Liver (tissue), 9 donors: ENCODE results near the gene TMEM120B. TPM values are rescaled to one million over a fixed set of nuclear protein-coding genes. Genes with fewer than 3 reads are reported as not detected.

ENCODE experiments used
- DNase-seq: peaks from one replicate; pipeline ENCODE4 v3.0.0-alpha.2; 2017; ENCODE audit warnings: low spot score
- H3K27ac ChIP-seq, 2 donors: one replicate each; pipeline ENCODE4 v1.7.0; 2013; ENCODE audit warnings: inconsistent platforms in 2 of 2, low read length in 2 of 2, control low read depth in 1 of 2, low read depth in 1 of 2, mild to moderate bottlenecking in 1 of 2
- H3K27me3 ChIP-seq, 4 donors: one replicate each; pipeline versions ENCODE4 v1.6.1 to v1.7.0; 2013; ENCODE audit warnings: low read length in 3 of 4, inconsistent platforms in 1 of 4, mild to moderate bottlenecking in 1 of 4, moderate library complexity in 1 of 4; ENCODE audit not compliant: control insufficient read depth in 4 of 4, insufficient read depth in 4 of 4
- H3K36me3 ChIP-seq, 4 donors: one replicate each; pipeline versions ENCODE4 v1.6.1 to v1.7.0; 2013; ENCODE audit warnings: low read length in 3 of 4, mild to moderate bottlenecking in 3 of 4, low read depth in 1 of 4, moderate library complexity in 1 of 4; ENCODE audit not compliant: control insufficient read depth in 4 of 4, insufficient read depth in 3 of 4
- H3K4me1 ChIP-seq, 4 donors: one replicate each; pipeline versions ENCODE4 v1.6.1 to v1.7.0; 2013; ENCODE audit warnings: low read length in 3 of 4, mild to moderate bottlenecking in 3 of 4, moderate library complexity in 1 of 4; ENCODE audit not compliant: control insufficient read depth in 4 of 4, insufficient read depth in 4 of 4
- H3K4me3 ChIP-seq, 3 donors: one replicate each; pipeline versions ENCODE4 v1.6.1 to v1.7.0; 2013; ENCODE audit warnings: low read length in 3 of 3, control low read depth in 1 of 3, low read depth in 1 of 3, mild to moderate bottlenecking in 1 of 3
- H3K9ac ChIP-seq, 2 donors: one replicate each; pipeline ENCODE4 v1.7.0; 2013; ENCODE audit warnings: low read length in 2 of 2, mild to moderate bottlenecking in 2 of 2, moderate library complexity in 2 of 2, control low read depth in 1 of 2, low read depth in 1 of 2
- H3K9me3 ChIP-seq, 4 donors: one replicate each; pipeline versions ENCODE4 v1.6.1 to v1.7.0; 2013; ENCODE audit warnings: low read length in 3 of 4; ENCODE audit not compliant: control insufficient read depth in 4 of 4
- EGR1 ChIP-seq, 2 donors: IDR thresholded peaks; 2 replicates each; pipeline ENCODE4 v1.6.1; 2016 to 2018; ENCODE audit warnings: antibody characterized with exemption in 2 of 2, low read depth in 2 of 2
- FOXA1 ChIP-seq: IDR thresholded peaks from 2 replicates; pipeline ENCODE4 v1.6.1; 2016; ENCODE audit warnings: antibody characterized with exemption
- FOXA2 ChIP-seq: IDR thresholded peaks from 2 replicates; pipeline ENCODE4 v1.6.1; 2016; ENCODE audit warnings: antibody characterized with exemption
- GABPA ChIP-seq, 2 donors: IDR thresholded peaks in 1 of 2; conservative IDR thresholded peaks in 1 of 2; 2 replicates each; pipeline ENCODE4 v1.6.1; 2016; ENCODE audit warnings: antibody characterized with exemption in 2 of 2, mild to moderate bottlenecking in 1 of 2, moderate library complexity in 1 of 2
- HNF4A ChIP-seq, 2 donors: conservative IDR thresholded peaks; 2 replicates each; pipeline ENCODE4 v1.6.1; 2016; ENCODE audit warnings: antibody characterized with exemption in 2 of 2, mild to moderate bottlenecking in 2 of 2
- HNF4G ChIP-seq: IDR thresholded peaks from 2 replicates; pipeline ENCODE4 v1.6.1; 2016; ENCODE audit warnings: antibody characterized with exemption
- JUND ChIP-seq, 2 donors: IDR thresholded peaks; 2 replicates each; pipeline ENCODE4 v1.6.1; 2016; ENCODE audit warnings: antibody characterized with exemption in 2 of 2
- NR2F2 ChIP-seq: IDR thresholded peaks from 2 replicates; pipeline ENCODE4 v1.6.1; 2016; ENCODE audit warnings: antibody characterized with exemption
- RAD21 ChIP-seq, 2 donors: IDR thresholded peaks; 2 replicates each; pipeline ENCODE4 v1.6.1; 2016; ENCODE audit warnings: antibody characterized with exemption in 2 of 2, mild to moderate bottlenecking in 2 of 2
- RXRA ChIP-seq, 2 donors: IDR thresholded peaks; 2 replicates each; pipeline ENCODE4 v1.6.1; 2017 to 2018; ENCODE audit warnings: antibody characterized with exemption in 2 of 2, mild to moderate bottlenecking in 1 of 2
- SP1 ChIP-seq: IDR thresholded peaks from 2 replicates; pipeline ENCODE4 v1.6.1; 2018; ENCODE audit warnings: antibody characterized with exemption, mild to moderate bottlenecking
- TAF1 ChIP-seq: conservative IDR thresholded peaks from 2 replicates; pipeline ENCODE4 v1.6.1; 2016; ENCODE audit warnings: antibody characterized with exemption, mild to moderate bottlenecking
- YY1 ChIP-seq: IDR thresholded peaks from 2 replicates; pipeline ENCODE4 v1.6.1; 2016; ENCODE audit warnings: antibody characterized with exemption, mild to moderate bottlenecking
- WGBS: extraction: QIAGEN DNeasy Blood & Tissue Kit; methylation state at CpG from one replicate; pipeline ENCODE4 v1.1.7; 2013; 5-methylcytosine and 5-hydroxymethylcytosine counted together
- polyA plus RNA-seq, 2 donors: library from polyadenylated mRNA; stranded (reverse) in 1 of 2; unstranded in 1 of 2; fragments of 200-250 nt in 1 of 2; fragments of >200 nt in 1 of 2; fragmentation: Nextera tagmentation in 1 of 2; extraction: Ambion mirVana in 1 of 2; gene quantifications; one replicate each; pipeline versions ENCODE4 v1.2.1 to v1.2.3, GENCODE V29; 2013 to 2015
- total RNA-seq, 2 donors: library from RNA; depleted of rRNA; stranded (reverse); fragments of >200 nt; gene quantifications; one replicate each; pipeline ENCODE4 v1.2.3, GENCODE V29; 2014
- TF ChIP-seq, protein P1 (sequence below): IDR thresholded peaks from 2 replicates; pipeline ENCODE4 v1.6.1; 2016; ENCODE audit warnings: antibody characterized with exemption
- TF ChIP-seq, protein P2 (sequence below): IDR thresholded peaks from 2 replicates; pipeline ENCODE4 v1.6.1; 2016; ENCODE audit warnings: antibody characterized with exemption, mild to moderate bottlenecking
- TF ChIP-seq, protein P3 (sequence below): IDR thresholded peaks from 2 replicates; pipeline ENCODE4 v1.6.1; 2016; ENCODE audit warnings: antibody characterized with exemption
- TF ChIP-seq, protein P4 (sequence below): fragments of 150-350 bp; IDR thresholded peaks from 2 replicates; pipeline ENCODE4 v1.5.1; 2017; ENCODE audit warnings: improper control_type of control experiment, low read depth, low read length; ENCODE audit not compliant: missing input control
- TF ChIP-seq, protein P5 (sequence below): IDR thresholded peaks from 2 replicates; pipeline ENCODE4 v1.6.1; 2016; ENCODE audit warnings: antibody characterized with exemption
- donor health status: healthy.
- donor health status: healthy.
- donor health status: healthy.
- donor health status: healthy.
- donor health status: healthy.

The TMEM120B gene
- total and polyA plus RNA-seq, 4 donors: 1.6 to 9.2 (median 3.4) TPM

DNA sequence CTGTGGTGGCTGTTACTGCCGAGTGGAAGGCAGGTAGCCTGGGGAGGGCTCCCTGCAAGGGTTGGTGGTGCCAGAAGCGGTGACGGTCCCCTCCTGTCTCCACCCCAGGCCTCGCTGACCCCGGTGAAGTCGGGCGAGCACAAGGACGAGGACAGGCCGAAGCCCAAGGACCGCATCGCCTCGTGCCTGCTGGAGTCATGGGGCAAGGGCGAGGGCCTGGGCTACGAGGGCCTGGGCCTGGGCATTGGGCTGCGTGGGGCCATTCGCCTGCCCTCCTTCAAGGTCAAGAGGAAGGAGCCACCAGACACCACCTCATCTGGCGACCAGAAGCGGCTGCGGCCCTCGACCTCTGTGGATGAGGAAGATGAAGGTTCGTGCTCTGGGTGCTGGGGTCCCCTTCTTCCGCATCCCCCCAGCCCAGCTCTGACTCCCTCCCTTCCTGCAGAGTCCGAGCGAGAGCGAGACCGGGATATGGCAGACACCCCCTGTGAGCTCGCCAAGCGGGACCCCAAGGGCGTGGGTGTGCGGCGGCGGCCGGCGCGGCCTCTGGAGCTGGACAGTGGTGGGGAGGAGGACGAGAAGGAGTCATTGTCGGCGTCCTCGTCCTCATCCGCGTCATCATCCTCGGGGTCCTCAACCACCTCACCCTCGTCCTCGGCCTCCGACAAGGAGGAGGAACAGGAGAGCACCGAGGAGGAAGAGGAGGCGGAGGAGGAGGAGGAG is 104.5 kb downstream of the TMEM120B start:
- TF ChIP-seq, protein P1, sequence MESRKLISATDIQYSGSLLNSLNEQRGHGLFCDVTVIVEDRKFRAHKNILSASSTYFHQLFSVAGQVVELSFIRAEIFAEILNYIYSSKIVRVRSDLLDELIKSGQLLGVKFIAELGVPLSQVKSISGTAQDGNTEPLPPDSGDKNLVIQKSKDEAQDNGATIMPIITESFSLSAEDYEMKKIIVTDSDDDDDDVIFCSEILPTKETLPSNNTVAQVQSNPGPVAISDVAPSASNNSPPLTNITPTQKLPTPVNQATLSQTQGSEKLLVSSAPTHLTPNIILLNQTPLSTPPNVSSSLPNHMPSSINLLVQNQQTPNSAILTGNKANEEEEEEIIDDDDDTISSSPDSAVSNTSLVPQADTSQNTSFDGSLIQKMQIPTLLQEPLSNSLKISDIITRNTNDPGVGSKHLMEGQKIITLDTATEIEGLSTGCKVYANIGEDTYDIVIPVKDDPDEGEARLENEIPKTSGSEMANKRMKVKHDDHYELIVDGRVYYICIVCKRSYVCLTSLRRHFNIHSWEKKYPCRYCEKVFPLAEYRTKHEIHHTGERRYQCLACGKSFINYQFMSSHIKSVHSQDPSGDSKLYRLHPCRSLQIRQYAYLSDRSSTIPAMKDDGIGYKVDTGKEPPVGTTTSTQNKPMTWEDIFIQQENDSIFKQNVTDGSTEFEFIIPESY: no peak
- TF ChIP-seq FOXA2 (no peak), RAD21 (IDR thresholded peaks at IDR 0.05) (no peak), HNF4A (conservative IDR thresholded peaks at IDR 0.05) (no peak), EGR1 (IDR thresholded peaks at IDR 0.05; ENCODE audit: low read depth in 2 of 2) (no peak), NR2F2 (no peak), GABPA (IDR thresholded peaks at IDR 0.05 in 1 of 2, conservative IDR thresholded peaks at IDR 0.05 in 1 of 2) (no peak), TAF1 (no peak), SP1 (no peak), JUND (IDR thresholded peaks at IDR 0.05) (no peak), YY1 (no peak), HNF4G (no peak), RXRA (IDR thresholded peaks at IDR 0.05) (no peak), FOXA1 (no peak)
- TF ChIP-seq, protein P2, sequence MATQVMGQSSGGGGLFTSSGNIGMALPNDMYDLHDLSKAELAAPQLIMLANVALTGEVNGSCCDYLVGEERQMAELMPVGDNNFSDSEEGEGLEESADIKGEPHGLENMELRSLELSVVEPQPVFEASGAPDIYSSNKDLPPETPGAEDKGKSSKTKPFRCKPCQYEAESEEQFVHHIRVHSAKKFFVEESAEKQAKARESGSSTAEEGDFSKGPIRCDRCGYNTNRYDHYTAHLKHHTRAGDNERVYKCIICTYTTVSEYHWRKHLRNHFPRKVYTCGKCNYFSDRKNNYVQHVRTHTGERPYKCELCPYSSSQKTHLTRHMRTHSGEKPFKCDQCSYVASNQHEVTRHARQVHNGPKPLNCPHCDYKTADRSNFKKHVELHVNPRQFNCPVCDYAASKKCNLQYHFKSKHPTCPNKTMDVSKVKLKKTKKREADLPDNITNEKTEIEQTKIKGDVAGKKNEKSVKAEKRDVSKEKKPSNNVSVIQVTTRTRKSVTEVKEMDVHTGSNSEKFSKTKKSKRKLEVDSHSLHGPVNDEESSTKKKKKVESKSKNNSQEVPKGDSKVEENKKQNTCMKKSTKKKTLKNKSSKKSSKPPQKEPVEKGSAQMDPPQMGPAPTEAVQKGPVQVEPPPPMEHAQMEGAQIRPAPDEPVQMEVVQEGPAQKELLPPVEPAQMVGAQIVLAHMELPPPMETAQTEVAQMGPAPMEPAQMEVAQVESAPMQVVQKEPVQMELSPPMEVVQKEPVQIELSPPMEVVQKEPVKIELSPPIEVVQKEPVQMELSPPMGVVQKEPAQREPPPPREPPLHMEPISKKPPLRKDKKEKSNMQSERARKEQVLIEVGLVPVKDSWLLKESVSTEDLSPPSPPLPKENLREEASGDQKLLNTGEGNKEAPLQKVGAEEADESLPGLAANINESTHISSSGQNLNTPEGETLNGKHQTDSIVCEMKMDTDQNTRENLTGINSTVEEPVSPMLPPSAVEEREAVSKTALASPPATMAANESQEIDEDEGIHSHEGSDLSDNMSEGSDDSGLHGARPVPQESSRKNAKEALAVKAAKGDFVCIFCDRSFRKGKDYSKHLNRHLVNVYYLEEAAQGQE: no peak
- TF ChIP-seq, protein P3, sequence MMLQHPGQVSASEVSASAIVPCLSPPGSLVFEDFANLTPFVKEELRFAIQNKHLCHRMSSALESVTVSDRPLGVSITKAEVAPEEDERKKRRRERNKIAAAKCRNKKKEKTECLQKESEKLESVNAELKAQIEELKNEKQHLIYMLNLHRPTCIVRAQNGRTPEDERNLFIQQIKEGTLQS: no peak
- TF ChIP-seq, protein P4, sequence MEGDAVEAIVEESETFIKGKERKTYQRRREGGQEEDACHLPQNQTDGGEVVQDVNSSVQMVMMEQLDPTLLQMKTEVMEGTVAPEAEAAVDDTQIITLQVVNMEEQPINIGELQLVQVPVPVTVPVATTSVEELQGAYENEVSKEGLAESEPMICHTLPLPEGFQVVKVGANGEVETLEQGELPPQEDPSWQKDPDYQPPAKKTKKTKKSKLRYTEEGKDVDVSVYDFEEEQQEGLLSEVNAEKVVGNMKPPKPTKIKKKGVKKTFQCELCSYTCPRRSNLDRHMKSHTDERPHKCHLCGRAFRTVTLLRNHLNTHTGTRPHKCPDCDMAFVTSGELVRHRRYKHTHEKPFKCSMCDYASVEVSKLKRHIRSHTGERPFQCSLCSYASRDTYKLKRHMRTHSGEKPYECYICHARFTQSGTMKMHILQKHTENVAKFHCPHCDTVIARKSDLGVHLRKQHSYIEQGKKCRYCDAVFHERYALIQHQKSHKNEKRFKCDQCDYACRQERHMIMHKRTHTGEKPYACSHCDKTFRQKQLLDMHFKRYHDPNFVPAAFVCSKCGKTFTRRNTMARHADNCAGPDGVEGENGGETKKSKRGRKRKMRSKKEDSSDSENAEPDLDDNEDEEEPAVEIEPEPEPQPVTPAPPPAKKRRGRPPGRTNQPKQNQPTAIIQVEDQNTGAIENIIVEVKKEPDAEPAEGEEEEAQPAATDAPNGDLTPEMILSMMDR: no peak
- TF ChIP-seq, protein P5, sequence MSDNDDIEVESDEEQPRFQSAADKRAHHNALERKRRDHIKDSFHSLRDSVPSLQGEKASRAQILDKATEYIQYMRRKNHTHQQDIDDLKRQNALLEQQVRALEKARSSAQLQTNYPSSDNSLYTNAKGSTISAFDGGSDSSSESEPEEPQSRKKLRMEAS: no peak
- Histone ChIP-seq H3K4me3 (no peak overlapping the region), H3K36me3 (peaks cover 25 to 63% (median 48%) of the 10 kb centered on the region in 4 donors), H3K4me1 (peaks cover 2 to 17% (median 15%) of the 10 kb centered on the region in 4 donors), H3K9me3 (no peaks in the 10 kb centered on the region), H3K9ac (no peak overlapping the region), H3K27ac (no peak overlapping the region), H3K27me3 (no peaks in the 10 kb centered on the region)
- 95% methylated on average over 47 of the region's 47 CpGs for WGBS
- no peak for DNase-seq
